Loucy (cell line): ENCODE results near the gene MCF2L.
"Not testable (repeated sequence)": the region's sequence is repeated elsewhere in the genome, so short reads cannot be mapped to it uniquely, and the experiment has no call there.

Experiments
- CTCF ChIP-seq: fragments of 200-600 bp; sonication (generic); conservative IDR thresholded peaks from 2 replicates; pipeline ENCODE4 v1.5.1; 2014; ENCODE audit warnings: mild to moderate bottlenecking, antibody characterized with exemption, low read length
- EZH2phosphoT487 ChIP-seq: fragments of 200-600 bp; IDR thresholded peaks from 2 replicates; pipeline ENCODE4 v1.6.1; 2018; ENCODE audit warnings: antibody characterized with exemption, mild to moderate bottlenecking, moderate library complexity, borderline replicate concordance

GRCh38 chr13:113112475-113112874 lies 143.5 kb downstream of the MCF2L start:
- TF ChIP-seq EZH2phosphoT487, CTCF: not testable (repeated sequence)
